HG02610 (cell line): ENCODE data around the gene CFD.
"Not testable (repeated sequence)": the region's sequence is repeated elsewhere in the genome, so short reads cannot be mapped to it uniquely, and the experiment has no call there.

Experiments used
- ATAC-seq: cut with Tn5 transposase; IDR thresholded peaks from one replicate; pipeline ENCODE4 v1.9.1; 2021; ENCODE audit warnings: mild to moderate bottlenecking, moderate library complexity; ENCODE audit not compliant: unreplicated experiment

CFD gene

DNA sequence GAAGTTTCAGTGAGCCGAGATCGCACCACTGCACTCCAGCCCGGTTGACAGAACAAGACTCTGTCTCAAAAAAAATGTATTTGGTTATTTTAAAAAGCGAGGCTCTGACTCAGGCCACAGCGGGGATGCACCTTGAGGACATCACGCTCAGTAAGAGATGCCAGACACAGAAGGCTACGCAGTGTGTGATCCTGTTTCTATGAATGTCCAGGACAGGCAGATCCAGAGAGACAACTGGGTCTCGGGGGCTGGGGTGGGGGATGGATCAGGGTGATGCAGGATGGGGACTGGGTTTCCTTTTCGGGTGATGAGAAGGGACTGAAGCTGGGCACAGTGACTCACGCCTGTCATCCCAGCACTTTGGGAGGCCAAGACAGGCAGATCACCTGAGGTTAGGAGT is 28.1 kb downstream of the CFD start:
- no peak for ATAC-seq

GRCh38 chr19:888581-889385 is 29.3 kb downstream of the CFD start:
- ATAC-seq, result no peak

- no peak for ATAC-seq
These were observed 30.3 kb downstream of the CFD start for GRCh38 chr19:889662-890295.

GRCh38 chr19:890831-891230 is 31.4 kb downstream of the CFD start:
- ATAC-seq, result no peak

- ATAC-seq, result not testable (repeated sequence)
These were observed 32.1 kb downstream of the CFD start for GRCh38 chr19:891421-892200.

- no peak for ATAC-seq
These were observed 32.9 kb downstream of the CFD start for GRCh38 chr19:892243-892893.

DNA sequence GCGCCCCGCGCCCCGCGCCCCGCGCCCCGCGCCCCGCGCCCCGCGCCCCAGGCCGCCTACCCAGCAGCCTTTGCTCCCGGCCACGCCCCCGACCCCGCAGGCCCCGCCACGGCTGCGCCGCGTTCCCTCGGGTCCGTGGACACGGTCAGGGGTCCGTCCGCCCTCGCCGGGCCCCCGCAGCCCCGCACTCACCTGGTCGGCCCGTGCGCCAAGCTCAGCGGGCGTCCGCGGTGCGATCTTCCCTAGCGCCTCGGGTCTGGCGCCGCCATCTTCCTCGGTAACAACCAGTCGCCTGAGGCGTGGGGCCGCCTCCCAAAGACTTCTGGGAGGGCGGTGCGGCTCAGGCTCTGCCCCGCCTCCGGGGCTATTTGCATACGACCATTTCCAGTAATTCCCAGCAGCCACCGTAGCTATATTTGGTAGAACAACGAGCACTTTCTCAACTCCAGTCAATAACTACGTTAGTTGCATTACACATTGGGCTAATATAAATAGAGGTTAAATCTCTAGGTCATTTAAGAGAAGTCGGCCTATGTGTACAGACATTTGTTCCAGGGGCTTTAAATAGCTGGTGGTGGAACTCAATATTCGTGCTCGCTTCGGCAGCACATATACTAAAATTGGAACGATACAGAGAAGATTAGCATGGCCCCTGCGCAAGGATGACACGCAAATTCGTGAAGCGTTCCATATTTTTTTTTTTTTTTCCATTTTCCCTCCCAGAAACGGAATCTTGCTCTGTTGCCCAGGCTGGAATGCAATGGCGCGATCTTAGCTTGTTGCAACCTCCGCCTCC is 33.6 kb downstream of the CFD start, which contains the start of the genes MED16 and RNU6-9:
TSS of gene MED16 (minus strand) at position 294 of the 796 bp plus-strand sequence. CDS start 2,056 bp downstream, outside the sequence.
TSS of gene RNU6-9 (plus strand) at position 591 of the 796 bp plus-strand sequence.
- peak; percentile 64 for ATAC-seq

DNA sequence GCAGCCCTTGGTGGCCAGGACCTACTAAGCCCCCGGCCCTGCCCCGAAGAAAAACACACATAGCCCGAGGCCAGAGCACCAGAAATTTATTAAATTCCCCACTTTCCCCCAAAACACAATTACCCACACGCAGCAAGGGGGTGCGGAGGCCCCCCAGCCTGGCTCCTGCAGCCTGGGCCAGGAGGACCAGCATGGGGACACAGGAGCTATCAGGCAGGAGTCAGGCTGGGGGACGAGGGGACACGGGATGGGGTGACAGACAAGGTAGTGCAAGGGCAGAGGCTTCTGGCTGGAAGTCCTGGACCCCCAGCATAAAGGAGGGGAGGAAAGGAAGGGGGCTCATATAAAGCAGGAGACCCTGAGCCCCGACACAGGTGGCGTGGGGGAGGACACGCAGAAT is 37.0 kb downstream of the CFD start:
- no peak for ATAC-seq

DNA sequence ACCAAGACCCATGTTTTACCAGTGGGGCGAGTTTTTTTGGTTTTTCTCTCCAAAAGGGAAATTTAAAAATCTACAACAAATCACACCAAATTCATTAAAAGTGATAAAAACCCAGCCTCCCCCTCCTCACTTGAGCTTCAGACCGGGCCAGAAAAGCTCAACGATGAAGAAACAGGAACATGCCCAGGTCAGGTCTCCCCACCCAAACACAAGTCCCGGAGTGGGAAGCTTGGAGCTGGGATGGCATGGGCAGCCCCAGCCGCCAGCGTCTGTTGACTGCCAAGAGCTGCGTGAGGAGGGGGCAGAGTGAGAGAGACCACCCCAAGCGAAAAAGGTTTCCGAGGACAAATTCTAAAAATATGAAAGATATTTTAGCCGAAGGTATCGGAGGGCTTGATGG is 37.5 kb downstream of the CFD start:
- ATAC-seq, result no peak

DNA sequence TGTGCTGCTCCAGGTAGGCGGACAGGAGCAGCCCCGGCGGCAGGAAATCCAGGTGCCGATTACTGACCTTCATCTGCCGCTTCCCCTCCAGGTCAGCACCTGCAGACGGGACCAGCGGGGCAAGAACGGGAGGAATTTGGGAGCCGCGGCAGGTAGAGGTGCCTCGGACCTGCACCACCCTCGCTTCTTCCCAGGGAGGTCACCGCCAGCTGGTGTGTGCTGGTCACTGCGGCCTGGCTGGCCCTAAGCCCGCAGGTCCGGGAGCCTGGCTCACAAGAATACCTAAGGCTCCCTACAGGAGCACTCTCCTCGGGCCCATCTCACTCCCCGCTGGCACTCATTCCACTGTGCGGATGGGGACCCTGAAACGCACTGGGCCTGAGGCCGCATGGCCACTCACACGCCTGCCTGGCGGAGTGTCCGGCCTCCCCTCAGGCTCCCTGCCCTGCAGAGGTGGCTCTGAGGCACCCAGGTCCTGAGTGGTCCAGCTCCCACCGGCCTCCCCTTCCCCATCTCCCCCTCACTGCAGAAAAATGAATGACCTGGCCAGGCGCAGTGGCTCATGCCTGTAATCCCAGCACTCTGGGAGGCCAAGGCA is 38.1 kb downstream of the CFD start:
- no peak for ATAC-seq

DNA sequence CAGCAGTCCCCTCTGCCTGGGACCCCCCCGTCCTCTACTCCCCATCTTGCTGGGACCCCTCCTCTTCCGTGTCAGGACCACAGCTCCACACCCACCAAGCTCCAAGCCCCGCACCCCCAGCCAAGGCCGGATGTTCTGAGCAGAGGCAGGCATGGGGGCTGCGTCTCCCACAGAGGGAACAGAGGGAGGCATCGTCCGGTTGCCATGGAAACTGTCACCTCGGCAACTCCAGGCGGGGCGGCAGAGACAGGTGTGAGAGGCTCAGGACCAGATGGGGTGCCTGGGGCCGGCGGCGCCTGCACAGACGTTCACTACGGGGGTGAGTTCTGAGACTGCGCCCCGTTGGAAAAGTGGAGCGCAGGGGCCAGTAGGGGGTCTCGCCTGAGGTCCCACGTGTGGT is 39.2 kb downstream of the CFD start:
- ATAC-seq, result no peak

- no peak for ATAC-seq
These were observed 40.0 kb downstream of the CFD start for GRCh38 chr19:899336-900042.

- no peak for ATAC-seq
These were observed 40.5 kb downstream of the CFD start for GRCh38 chr19:900043-900301.

GRCh38 chr19:900302-901111 is 41.0 kb downstream of the CFD start:
- no peak for ATAC-seq

DNA sequence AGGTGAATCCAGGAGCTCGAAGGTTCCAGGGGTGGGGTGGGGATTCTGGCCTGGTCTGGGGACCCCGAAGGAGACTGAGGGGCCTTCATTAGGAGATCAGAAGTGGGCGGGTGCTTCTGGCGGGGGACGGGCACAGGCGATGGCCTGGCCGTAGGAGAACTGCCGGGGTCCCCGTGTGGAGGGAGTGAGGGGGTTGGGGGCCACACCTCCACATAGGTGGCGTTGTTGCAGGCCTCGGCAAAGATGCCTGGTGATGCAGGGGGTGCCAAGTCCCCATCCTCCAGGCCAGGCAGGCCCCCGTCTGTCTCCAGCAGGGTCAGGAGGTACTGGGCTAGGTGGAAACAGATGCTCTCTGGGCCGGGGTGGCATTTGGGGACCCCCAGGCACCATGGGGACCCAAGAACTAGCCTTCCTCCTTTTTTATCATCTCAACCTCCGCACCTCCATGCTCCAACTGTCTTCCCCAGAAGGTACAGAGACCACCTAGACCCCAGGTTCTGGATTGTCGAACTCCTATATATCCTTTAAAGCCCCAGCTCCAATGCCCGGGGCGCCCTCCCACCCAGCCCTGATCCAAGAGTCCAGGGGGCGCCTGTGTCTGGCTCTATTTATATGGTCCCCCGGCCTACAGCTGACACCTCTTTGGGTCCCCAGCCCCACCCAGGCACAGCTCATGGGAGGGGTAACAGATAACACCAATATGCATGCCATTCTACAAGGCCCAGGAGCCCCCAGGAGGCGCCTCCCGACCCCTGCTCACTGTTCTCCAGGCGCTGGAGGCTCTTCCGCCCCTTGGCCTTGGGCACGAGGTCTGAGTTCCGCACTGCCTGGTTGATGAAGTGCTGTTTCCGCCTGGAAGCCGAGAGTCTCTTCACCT is 42.0 kb downstream of the CFD start:
- ATAC-seq, result no peak

GRCh38 chr19:902093-902370 is 42.6 kb downstream of the CFD start:
- ATAC-seq, result no peak

DNA sequence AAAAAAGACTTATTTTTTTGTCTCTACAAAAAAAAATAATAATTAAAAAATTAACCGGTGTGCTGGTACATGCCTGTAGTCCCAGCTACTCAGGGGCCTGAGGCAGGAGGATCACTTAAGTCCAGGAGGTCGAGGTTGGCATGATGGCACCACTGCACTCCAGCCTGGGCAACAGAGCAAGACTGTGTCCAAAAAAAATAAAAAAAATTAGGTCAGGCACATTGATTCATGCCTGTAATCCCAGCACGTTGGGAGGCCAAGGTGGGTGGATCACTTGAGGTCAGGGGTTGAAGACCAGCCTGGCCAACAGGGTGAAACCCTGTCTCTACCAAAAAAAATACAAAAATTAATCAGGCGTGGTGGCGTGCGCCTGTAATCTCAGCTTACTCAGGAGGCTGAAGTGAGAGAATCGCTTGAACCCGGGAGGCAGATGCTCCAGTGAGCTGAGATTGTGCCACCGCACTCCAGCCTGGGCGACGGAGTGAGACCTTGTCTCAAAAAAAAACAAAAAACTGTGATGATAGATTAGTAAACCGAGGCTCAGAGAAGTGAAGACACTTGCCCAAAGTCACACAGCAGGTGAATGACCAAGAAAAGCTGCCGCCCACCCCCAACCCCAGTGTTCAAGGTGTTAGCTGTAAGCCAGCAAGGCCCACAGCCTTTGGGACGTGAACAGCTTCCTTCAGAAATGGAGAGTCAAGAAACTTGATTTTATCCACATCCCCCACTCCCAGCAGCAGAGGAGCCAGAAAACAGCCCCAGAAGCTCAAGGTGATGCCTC is 43.2 kb downstream of the CFD start:
- ATAC-seq, result no peak
